Neural cell (in vitro differentiated cells): Measurements from ENCODE around the gene FHAD1. TPM values are rescaled to one million over a fixed set of nuclear protein-coding genes. Genes with fewer than 3 reads are reported as not detected.

Source experiments
- H2AFZ ChIP-seq: fragments of 200-600, 300-800 bp; sonication (generic), shearing (Covaris generic); 2 replicates; pipeline ENCODE4 v1.6.0; 2014; ENCODE audit warnings: low read depth, mild to moderate bottlenecking, antibody characterized with exemption, low read length, moderate library complexity
- H3F3A ChIP-seq: fragments of 200-600 bp; shearing (Covaris generic); 2 replicates; pipeline ENCODE4 v1.6.1; 2016; ENCODE audit warnings: mild to moderate bottlenecking, moderate library complexity, mixed read lengths, antibody characterized with exemption, low read length; ENCODE audit not compliant: insufficient read depth, poor library complexity, severe bottlenecking
- H3K27ac ChIP-seq: fragments of 200-600, 300-800 bp; sonication (generic), shearing (Covaris generic); 2 replicates; pipeline ENCODE4 v1.5.1; 2014; ENCODE audit warnings: mild to moderate bottlenecking, low read length, moderate library complexity
- H3K27me3 ChIP-seq: fragments of 300-800, 200-600 bp; sonication (generic), shearing (Covaris generic); 2 replicates; pipeline ENCODE4 v1.6.0; 2014; ENCODE audit warnings: mild to moderate bottlenecking, low read depth, low read length, moderate library complexity; ENCODE audit not compliant: insufficient read depth
- H3K36me3 ChIP-seq: fragments of 300-800, 200-600 bp; sonication (generic), shearing (Covaris generic); 2 replicates; pipeline ENCODE4 v1.5.1; 2014; ENCODE audit warnings: mild to moderate bottlenecking, antibody characterized with exemption, low read length, moderate library complexity; ENCODE audit not compliant: insufficient read depth
- H3K4me2 ChIP-seq: fragments of 300-800, 200-600 bp; sonication (generic), shearing (Covaris generic); 2 replicates; pipeline ENCODE4 v1.6.0; 2014; ENCODE audit warnings: mild to moderate bottlenecking, low read length
- H3K4me3 ChIP-seq: fragments of 300-800, 200-600 bp; sonication (generic), shearing (Covaris generic); 2 replicates; pipeline ENCODE4 v1.5.1; 2014; ENCODE audit warnings: mild to moderate bottlenecking, low read length, moderate library complexity
- H3K79me2 ChIP-seq: fragments of 200-600 bp; shearing (Covaris generic); replicated peaks from 2 replicates; pipeline ENCODE4 v1.6.0; 2014; ENCODE audit warnings: mild to moderate bottlenecking, low read length, moderate library complexity; ENCODE audit not compliant: insufficient read depth
- H3K9ac ChIP-seq: fragments of 300-800, 200-600 bp; sonication (generic), shearing (Covaris generic); 2 replicates; pipeline ENCODE4 v1.6.1; 2016; ENCODE audit warnings: mild to moderate bottlenecking, low read length, mixed read lengths
- H3K9me2 ChIP-seq: fragments of 200-600 bp; shearing (Covaris generic); 2 replicates; pipeline ENCODE4 v1.6.1; 2016; ENCODE audit warnings: mild to moderate bottlenecking, low read length, mixed read lengths; ENCODE audit not compliant: insufficient read depth
- H3K9me3 ChIP-seq: fragments of 200-600, 300-800 bp; sonication (generic), shearing (Covaris generic); 2 replicates; pipeline ENCODE4 v1.6.1; 2016; ENCODE audit warnings: mild to moderate bottlenecking, mixed run types, low read length, moderate library complexity, mixed read lengths
- H4K20me1 ChIP-seq: fragments of 200-600 bp; shearing (Covaris generic); 2 replicates; pipeline ENCODE4 v1.6.1; 2016; ENCODE audit warnings: mild to moderate bottlenecking, mixed run types; ENCODE audit not compliant: insufficient read depth
- CTCF ChIP-seq: fragments of 450-650 bp; IDR thresholded peaks from 2 replicates; pipeline ENCODE4 v1.5.1; 2014; ENCODE audit warnings: antibody characterized with exemption, mild to moderate bottlenecking, moderate library complexity; ENCODE audit not compliant: poor library complexity, severe bottlenecking
- EP300 ChIP-seq: fragments of 450-650 bp; conservative IDR thresholded peaks from 2 replicates; pipeline ENCODE4 v1.6.1; 2014; ENCODE audit warnings: antibody characterized with exemption, mild to moderate bottlenecking, moderate library complexity; ENCODE audit not compliant: poor library complexity, severe bottlenecking
- EZH2 ChIP-seq: fragments of 200-600, 300-800 bp; shearing (Covaris generic), sonication (generic); IDR thresholded peaks from 2 replicates; pipeline ENCODE4 v1.6.1; 2014; ENCODE audit warnings: antibody characterized with exemption, low read length, borderline replicate concordance, mild to moderate bottlenecking; ENCODE audit not compliant: insufficient read depth, poor library complexity, severe bottlenecking
- MXI1 ChIP-seq: fragments of 450-650 bp; conservative IDR thresholded peaks from 2 replicates; pipeline ENCODE4 v1.6.1; 2014; ENCODE audit warnings: antibody characterized with exemption, mild to moderate bottlenecking; ENCODE audit not compliant: poor library complexity, severe bottlenecking
- POLR2AphosphoS5 ChIP-seq: IDR thresholded peaks from 2 replicates; pipeline ENCODE4 v1.6.1; 2012
- RAD21 ChIP-seq: fragments of 450-650 bp; conservative IDR thresholded peaks from 2 replicates; pipeline ENCODE4 v1.6.1; 2014; ENCODE audit warnings: antibody characterized with exemption, mild to moderate bottlenecking, moderate library complexity
- SMC3 ChIP-seq: fragments of 450-650 bp; conservative IDR thresholded peaks from 2 replicates; pipeline ENCODE4 v1.6.1; 2014; ENCODE audit warnings: antibody characterized with exemption, mild to moderate bottlenecking, moderate library complexity; ENCODE audit not compliant: poor library complexity
- TAF1 ChIP-seq: IDR thresholded peaks from 2 replicates; pipeline ENCODE4 v1.6.1; 2012; ENCODE audit warnings: low read depth
- polyA plus RNA-seq: library from polyadenylated mRNA; depleted of rRNA; stranded (reverse); fragments of >200 nt; gene quantifications from 2 replicates; pipeline ENCODE4 v1.2.3, GENCODE V29; 2014
- TF ChIP-seq, protein P1 (sequence below): IDR thresholded peaks from 2 replicates; pipeline ENCODE4 v1.6.1; 2012; ENCODE audit warnings: borderline replicate concordance

Gene FHAD1
- polyA plus RNA-seq, 1 donor from 2014 or later: 0.46 TPM

DNA sequence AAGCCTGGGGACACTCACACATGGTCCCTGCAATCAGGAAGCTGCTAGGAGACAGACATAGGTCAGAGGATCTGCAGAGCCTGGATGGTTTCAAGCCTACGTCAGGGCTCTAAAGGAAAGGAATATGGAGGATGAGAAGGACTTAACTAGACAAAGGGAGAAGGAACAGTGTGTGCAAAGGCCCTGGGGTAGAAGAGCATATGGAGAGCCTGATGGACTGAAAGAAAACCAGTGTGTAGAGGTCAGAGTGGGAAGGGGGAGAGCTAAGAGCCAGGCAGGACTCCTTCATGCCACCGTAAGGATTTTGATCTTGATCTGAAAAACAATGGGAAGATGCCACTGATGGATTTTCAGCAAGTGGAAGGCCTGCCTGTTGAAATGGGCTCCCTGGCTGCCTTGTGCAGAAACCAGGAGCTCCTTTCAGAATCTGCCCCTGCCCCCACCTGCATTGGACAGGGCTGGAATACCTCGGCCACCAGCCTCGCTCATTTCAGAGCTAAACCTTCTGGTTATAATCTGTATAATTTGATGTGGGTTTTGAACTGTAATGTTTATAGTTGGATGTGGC lies 8.6 kb downstream of the FHAD1 start:
- no peaks in the 10 kb centered on the region for H4K20me1 ChIP-seq
- no peaks in the 10 kb centered on the region for H3K79me2 ChIP-seq
- no peak overlapping the region for H3K4me3 ChIP-seq
- no peaks in the 10 kb centered on the region for H3K9me3 ChIP-seq
- H3K36me3 ChIP-seq: no peaks in the 10 kb centered on the region
- no peak overlapping the region for H2AFZ ChIP-seq
- no peaks in the 10 kb centered on the region for H3K27me3 ChIP-seq
- H3F3A ChIP-seq: no peaks in the 10 kb centered on the region
- no peak overlapping the region for H3K27ac ChIP-seq
- H3K9me2 ChIP-seq: no peaks in the 10 kb centered on the region
- H3K9ac ChIP-seq: no peak overlapping the region
- no peak for TF ChIP-seq EP300
- TF ChIP-seq, protein P1, sequence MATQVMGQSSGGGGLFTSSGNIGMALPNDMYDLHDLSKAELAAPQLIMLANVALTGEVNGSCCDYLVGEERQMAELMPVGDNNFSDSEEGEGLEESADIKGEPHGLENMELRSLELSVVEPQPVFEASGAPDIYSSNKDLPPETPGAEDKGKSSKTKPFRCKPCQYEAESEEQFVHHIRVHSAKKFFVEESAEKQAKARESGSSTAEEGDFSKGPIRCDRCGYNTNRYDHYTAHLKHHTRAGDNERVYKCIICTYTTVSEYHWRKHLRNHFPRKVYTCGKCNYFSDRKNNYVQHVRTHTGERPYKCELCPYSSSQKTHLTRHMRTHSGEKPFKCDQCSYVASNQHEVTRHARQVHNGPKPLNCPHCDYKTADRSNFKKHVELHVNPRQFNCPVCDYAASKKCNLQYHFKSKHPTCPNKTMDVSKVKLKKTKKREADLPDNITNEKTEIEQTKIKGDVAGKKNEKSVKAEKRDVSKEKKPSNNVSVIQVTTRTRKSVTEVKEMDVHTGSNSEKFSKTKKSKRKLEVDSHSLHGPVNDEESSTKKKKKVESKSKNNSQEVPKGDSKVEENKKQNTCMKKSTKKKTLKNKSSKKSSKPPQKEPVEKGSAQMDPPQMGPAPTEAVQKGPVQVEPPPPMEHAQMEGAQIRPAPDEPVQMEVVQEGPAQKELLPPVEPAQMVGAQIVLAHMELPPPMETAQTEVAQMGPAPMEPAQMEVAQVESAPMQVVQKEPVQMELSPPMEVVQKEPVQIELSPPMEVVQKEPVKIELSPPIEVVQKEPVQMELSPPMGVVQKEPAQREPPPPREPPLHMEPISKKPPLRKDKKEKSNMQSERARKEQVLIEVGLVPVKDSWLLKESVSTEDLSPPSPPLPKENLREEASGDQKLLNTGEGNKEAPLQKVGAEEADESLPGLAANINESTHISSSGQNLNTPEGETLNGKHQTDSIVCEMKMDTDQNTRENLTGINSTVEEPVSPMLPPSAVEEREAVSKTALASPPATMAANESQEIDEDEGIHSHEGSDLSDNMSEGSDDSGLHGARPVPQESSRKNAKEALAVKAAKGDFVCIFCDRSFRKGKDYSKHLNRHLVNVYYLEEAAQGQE: no peak
- no peak for TF ChIP-seq CTCF
- no peak for TF ChIP-seq TAF1
- TF ChIP-seq SMC3: no peak
- TF ChIP-seq MXI1: no peak
- no peak for TF ChIP-seq POLR2AphosphoS5
- no peak for TF ChIP-seq EZH2
- no peak for TF ChIP-seq RAD21
- H3K4me2 ChIP-seq: no peak overlapping the region

DNA sequence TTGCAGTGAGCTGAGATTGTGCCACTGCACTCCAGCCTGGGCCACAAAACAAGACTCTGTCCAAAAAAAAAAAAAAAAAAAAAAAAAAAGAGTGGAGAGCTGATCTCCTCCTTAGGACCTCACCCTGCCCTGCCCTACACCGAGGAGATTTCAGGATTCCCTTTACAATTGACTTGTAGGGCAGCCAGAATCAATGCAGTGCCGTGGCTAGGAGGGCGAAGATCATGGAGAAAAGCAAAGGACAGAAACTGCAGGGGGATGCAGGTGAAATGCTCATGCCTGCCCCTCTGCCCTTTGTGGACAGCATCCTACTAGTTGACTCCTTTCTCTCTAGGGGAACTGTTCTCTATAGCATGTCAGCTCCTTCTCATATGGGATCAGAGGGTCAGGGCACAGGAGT lies 9.6 kb downstream of the FHAD1 start:
- Histone ChIP-seq H3F3A (no peaks in the 10 kb centered on the region), H3K4me3 (no peak overlapping the region), H3K9me3 (no peaks in the 10 kb centered on the region), H4K20me1 (no peaks in the 10 kb centered on the region), H3K79me2 (no peaks in the 10 kb centered on the region), H3K9me2 (no peaks in the 10 kb centered on the region), H3K27ac (no peak overlapping the region), H2AFZ (no peak overlapping the region), H3K9ac (no peak overlapping the region), H3K4me2 (no peak overlapping the region), H3K27me3 (no peaks in the 10 kb centered on the region), H3K36me3 (no peaks in the 10 kb centered on the region)
- TF ChIP-seq, protein P1: no peak
- no peak for TF ChIP-seq EZH2
- no peak for TF ChIP-seq SMC3
- no peak for TF ChIP-seq TAF1
- TF ChIP-seq CTCF: no peak
- no peak for TF ChIP-seq POLR2AphosphoS5
- no peak for TF ChIP-seq MXI1
- TF ChIP-seq EP300: no peak
- TF ChIP-seq RAD21: no peak
